AG09319 (cell line): ENCODE results near the gene SYCP3.
"Not testable (repeated sequence)": the region's sequence is repeated elsewhere in the genome, so short reads cannot be mapped to it uniquely, and the experiment has no call there.

Experiments
- DNase-seq: peaks from one replicate; pipeline ENCODE4 v3.0.0-alpha.2; 2010; ENCODE audit warnings: low read depth; ENCODE audit errors: extremely low read depth
- TF ChIP-seq, protein P1 (sequence below): IDR thresholded peaks from 2 replicates; pipeline ENCODE4 v1.5.1; 2011; ENCODE audit warnings: low read depth, mild to moderate bottlenecking, inconsistent platforms, low read length, moderate library complexity

SYCP3 gene

DNA sequence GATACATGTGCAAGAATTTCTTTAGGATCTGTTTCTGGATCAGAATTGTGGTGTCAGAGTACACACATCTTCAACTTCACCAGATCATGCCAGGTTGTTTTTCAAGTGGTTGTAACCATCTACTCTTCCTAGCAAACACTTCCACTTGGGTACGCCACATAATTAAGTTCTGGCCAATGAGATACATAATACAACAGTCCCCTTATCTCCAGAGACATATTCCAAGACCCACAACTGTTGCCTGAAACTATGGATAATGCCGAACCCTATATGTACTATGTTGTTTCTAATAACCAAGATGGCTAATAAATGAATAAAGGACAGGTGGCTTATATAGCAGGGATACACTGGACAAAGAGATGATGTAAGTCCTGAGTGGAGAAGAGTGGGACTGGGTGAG lies 44.3 kb downstream of the SYCP3 start:
- TF ChIP-seq, protein P1, sequence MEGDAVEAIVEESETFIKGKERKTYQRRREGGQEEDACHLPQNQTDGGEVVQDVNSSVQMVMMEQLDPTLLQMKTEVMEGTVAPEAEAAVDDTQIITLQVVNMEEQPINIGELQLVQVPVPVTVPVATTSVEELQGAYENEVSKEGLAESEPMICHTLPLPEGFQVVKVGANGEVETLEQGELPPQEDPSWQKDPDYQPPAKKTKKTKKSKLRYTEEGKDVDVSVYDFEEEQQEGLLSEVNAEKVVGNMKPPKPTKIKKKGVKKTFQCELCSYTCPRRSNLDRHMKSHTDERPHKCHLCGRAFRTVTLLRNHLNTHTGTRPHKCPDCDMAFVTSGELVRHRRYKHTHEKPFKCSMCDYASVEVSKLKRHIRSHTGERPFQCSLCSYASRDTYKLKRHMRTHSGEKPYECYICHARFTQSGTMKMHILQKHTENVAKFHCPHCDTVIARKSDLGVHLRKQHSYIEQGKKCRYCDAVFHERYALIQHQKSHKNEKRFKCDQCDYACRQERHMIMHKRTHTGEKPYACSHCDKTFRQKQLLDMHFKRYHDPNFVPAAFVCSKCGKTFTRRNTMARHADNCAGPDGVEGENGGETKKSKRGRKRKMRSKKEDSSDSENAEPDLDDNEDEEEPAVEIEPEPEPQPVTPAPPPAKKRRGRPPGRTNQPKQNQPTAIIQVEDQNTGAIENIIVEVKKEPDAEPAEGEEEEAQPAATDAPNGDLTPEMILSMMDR: no peak
- DNase-seq: no peak

DNA sequence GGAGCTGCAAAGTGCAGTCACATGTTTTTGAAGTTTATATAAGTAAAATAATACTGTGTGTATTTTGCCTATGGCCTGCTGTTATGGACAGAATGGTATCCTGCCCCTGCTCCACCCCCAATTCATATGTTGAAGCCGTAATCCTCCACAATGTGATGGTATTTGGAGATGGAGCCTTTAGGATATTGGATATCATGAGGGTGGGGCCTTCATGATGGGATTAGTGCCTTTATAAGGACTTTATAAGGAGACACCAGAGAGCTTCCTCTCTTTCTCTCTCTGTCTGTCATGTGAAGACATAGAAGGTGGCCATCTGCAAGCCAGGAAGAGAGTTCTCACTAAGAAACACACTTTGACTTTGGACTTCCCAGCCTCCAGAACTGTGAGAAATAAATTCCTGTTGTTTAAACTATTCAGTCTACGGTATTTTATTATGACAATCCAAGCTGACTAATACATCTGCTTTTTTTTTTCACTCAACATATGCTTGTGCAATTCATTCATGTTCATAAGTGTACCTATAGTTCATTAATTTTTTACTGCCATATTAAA lies 44.9 kb downstream of the SYCP3 start:
- no peak for DNase-seq

DNA sequence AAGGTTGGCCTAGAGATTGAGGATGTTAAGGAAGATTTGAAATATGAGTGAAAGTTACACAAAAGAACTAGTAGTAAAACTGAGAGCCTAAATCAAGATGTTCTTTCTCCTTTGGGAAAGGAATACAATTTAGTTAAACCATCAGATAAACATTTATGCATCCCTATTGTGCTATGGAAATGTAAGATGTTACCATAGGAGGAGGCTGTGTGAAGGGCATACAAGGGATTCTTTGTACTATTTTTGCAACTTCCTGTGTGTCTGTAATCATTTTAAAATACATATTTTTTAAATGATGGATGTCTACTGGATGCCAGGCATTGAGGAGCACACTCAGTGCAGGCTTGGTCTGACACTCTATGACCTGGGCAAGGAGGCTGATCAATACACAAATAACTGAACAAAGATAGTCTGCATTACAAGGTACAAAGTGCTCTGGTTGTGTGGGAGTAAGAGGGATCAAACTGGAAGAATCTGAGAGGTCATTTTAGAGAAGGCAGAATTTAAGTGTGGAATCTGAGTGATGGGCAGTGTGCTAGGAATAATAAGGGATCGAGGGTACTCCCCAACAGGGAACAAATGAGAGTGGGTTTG lies 47.7 kb downstream of the SYCP3 start:
- TF ChIP-seq, protein P1: no peak
- DNase-seq: no peak

More for the DNA sequence above, 44.9 kb downstream of the SYCP3 start:
- TF ChIP-seq, protein P1: no peak

DNA sequence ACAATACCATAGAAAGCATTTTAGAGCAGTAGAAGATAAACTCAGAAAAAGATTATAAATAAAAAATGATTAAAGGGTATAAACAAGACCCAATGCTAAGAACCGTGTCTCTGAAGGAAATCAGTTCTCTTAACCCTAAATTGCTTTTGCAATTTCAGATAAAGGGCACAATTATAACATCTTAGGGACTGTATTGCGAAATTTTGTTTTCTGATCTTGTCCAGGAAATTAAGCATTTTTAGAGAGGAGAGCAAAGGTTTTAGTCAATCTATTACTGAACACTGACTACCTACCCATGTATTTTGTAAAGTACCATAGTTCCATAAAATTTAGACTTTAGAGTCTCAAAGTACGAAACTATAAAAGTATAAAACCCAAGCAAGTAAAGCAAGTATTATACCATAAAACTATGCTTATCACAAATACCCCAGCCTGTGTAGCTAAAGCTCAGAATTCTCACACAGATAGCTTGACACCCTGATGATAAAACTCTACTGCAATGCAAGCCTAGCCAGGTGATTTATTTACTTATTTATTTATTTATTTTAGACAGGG lies 48.6 kb downstream of the SYCP3 start:
- TF ChIP-seq, protein P1: no peak
- DNase-seq: no peak

DNA sequence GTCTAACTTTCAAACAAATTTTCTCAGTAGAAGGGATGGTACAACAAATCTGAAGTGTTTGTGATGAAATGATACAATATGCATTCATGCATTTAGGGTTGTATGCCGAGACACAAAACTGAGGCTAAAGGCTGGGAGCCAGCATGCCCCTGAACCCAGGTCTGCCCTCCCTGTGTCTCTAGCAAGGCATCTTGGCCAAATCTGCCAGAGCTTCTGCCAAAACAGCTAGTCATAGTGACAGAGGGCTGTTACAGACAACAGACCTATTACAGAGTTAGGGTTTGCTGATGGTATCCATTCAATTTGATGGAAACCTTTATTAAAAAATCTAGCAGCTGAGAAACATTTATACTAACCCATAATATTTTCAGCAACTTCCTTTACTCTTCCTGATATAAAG lies 53.1 kb downstream of the SYCP3 start:
- TF ChIP-seq, protein P1: no peak
- DNase-seq: no peak

DNA sequence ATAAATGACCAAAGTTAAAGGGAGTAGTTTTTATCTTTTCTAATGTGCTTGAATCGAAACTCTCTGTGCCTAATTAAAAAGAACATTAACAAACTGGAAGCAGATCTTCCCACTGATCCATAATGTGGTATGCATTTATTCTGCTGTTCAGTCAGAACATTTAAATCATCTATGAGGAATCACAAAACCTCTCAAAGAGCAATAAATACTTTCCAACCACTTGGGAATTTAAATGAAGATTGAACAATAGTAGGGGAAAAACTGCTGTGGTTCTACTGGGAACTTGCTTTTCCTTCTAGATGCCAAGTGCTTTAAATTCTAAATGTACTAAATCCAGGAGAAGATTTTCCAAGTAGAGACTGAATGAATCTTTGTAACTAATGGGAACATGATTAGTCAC lies 54.2 kb downstream of the SYCP3 start:
- TF ChIP-seq, protein P1: no peak
- no peak for DNase-seq

DNA sequence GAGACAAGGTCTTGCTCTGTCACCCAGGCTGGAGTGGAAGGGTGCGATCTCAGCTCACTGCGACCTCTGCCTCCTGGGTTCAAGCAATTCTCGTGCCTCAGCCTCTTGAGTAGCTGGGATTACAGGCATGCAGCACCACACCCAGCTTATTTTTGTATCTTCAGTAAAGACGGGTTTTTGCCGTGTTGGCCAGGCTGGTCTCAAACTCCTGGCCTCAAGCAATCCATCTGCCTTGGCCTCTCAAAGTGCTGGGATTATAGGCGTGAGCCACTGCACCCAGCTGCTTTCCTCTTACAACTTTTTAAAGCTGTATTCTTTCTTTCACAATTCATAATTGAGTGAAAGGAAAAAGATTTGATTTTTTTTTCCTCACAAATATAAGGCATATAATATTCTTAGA lies 57.6 kb downstream of the SYCP3 start:
- not testable (repeated sequence) for DNase-seq

DNA sequence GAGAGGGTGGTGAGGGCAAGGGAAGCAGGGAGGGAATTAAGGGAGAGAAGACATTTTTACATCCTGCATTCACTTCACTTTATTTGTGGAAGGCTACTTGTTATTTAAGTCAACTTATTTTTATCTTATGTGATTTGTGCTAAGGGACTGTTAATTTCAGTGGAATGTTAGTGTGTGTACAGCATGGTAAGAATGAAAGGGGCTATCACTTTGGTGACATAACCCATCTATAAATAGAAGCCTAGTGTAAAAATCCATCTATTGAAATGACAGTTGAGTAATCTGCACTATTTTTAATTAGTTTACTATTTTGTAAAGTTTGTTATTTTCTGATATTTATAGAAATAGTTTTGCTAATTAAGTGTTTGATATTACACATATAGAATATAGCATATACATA lies 58.6 kb downstream of the SYCP3 start:
- TF ChIP-seq, protein P1: no peak
- DNase-seq: no peak
